Measurements from ENCODE around the gene DYRK2.
A peak's percentile ranks its signal among the peaks of the same experiment; 100 is the strongest.

The DYRK2 gene

GRCh38 chr12:67617629-67618028, 30.9 kb upstream of the DYRK2 start:
- no peaks in the 10 kb centered on the region for H3K9me3 Mint-ChIP-seq
- peaks cover 6% of the 10 kb centered on the region for H3K4me1 Mint-ChIP-seq
- TF ChIP-seq CTCF (IDR thresholded peaks at IDR 0.05; ENCODE audit: unreplicated experiment in 3 of 3) = no peak
- H3K36me3 Mint-ChIP-seq (ENCODE audit: low read depth) = no peaks in the 10 kb centered on the region
- H3K27ac Mint-ChIP-seq = peak overlapping the region; percentile 73 to 76 (median 76)
- no peak overlapping the region for H3K4me3 Mint-ChIP-seq
- H3K27me3 Mint-ChIP-seq (ENCODE audit: low read depth) = peaks cover 3% of the 10 kb centered on the region

- TF ChIP-seq CTCF (IDR thresholded peaks at IDR 0.05; ENCODE audit: unreplicated experiment in 3 of 3) = no peak
- Mint-ChIP-seq H3K9me3 (no peaks in the 10 kb centered on the region), H3K27ac (no peak overlapping the region), H3K4me3 (no peak overlapping the region), H3K36me3 (ENCODE audit: low read depth) (no peaks in the 10 kb centered on the region), H3K4me1 (peaks cover 6% of the 10 kb centered on the region), H3K27me3 (ENCODE audit: low read depth) (peaks cover 3% of the 10 kb centered on the region)
Observed at GRCh38 chr12:67618303-67618702, 30.2 kb upstream of the DYRK2 start.

- H3K9me3 Mint-ChIP-seq = peaks cover 4% of the 10 kb centered on the region
- peaks cover 8% of the 10 kb centered on the region for H3K27me3 Mint-ChIP-seq (ENCODE audit: low read depth)
- H3K4me3 Mint-ChIP-seq = no peak overlapping the region
- H3K27ac Mint-ChIP-seq = no peak overlapping the region
- TF ChIP-seq CTCF (IDR thresholded peaks at IDR 0.05; ENCODE audit: unreplicated experiment in 3 of 3) = no peak
- H3K4me1 Mint-ChIP-seq = peaks cover 10% of the 10 kb centered on the region
- no peaks in the 10 kb centered on the region for H3K36me3 Mint-ChIP-seq (ENCODE audit: low read depth)
Observed at GRCh38 chr12:67621112-67621511, 27.4 kb upstream of the DYRK2 start.

GRCh38 chr12:67621926-67622325, 26.6 kb upstream of the DYRK2 start:
- TF ChIP-seq CTCF (IDR thresholded peaks at IDR 0.05; ENCODE audit: unreplicated experiment in 3 of 3) = no peak
- Mint-ChIP-seq H3K4me3 (no peak overlapping the region), H3K4me1 (peaks cover 10% of the 10 kb centered on the region), H3K27me3 (ENCODE audit: low read depth) (peaks cover 9% of the 10 kb centered on the region), H3K27ac (peak overlapping the region in 2 of 3 experiments; percentile 6 to 25), H3K36me3 (ENCODE audit: low read depth) (no peaks in the 10 kb centered on the region), H3K9me3 (peaks cover 4% of the 10 kb centered on the region)

GRCh38 chr12:67623259-67623658, 25.3 kb upstream of the DYRK2 start:
- Mint-ChIP-seq H3K27ac (no peak overlapping the region), H3K4me1 (peaks cover 5% of the 10 kb centered on the region), H3K36me3 (ENCODE audit: low read depth) (no peaks in the 10 kb centered on the region), H3K4me3 (no peak overlapping the region), H3K9me3 (peaks cover 4% of the 10 kb centered on the region), H3K27me3 (ENCODE audit: low read depth) (peaks cover 9% of the 10 kb centered on the region)
- no peak for TF ChIP-seq CTCF (IDR thresholded peaks at IDR 0.05; ENCODE audit: unreplicated experiment in 3 of 3)

GRCh38 chr12:67624355-67624754, 24.2 kb upstream of the DYRK2 start:
- peaks cover 9% of the 10 kb centered on the region for H3K4me1 Mint-ChIP-seq
- H3K27ac Mint-ChIP-seq = peak overlapping the region; percentile 23 to 96 (median 92)
- peaks cover 4% of the 10 kb centered on the region for H3K9me3 Mint-ChIP-seq
- no peak for TF ChIP-seq CTCF (IDR thresholded peaks at IDR 0.05; ENCODE audit: unreplicated experiment in 3 of 3)
- peaks cover 9% of the 10 kb centered on the region for H3K27me3 Mint-ChIP-seq (ENCODE audit: low read depth)
- H3K4me3 Mint-ChIP-seq = no peak overlapping the region
- no peaks in the 10 kb centered on the region for H3K36me3 Mint-ChIP-seq (ENCODE audit: low read depth)
